AG04450 (cell line): ENCODE results near the gene SNRPN. TPM values are rescaled to one million over a fixed set of nuclear protein-coding genes. Genes with fewer than 3 reads are reported as not detected.

Experiments used
- CTCF ChIA-PET: fragments of 300-600, 350-600 bp; formaldehyde crosslinking; extraction: SDS; loops from one replicate; lab custom pipeline; 2022; ENCODE audit warnings: antibody characterized with exemption, inconsistent platforms; lab: Charles Lee
- POLR2A ChIA-PET: fragments of 350-600 bp; formaldehyde crosslinking; extraction: SDS; loops from one replicate; lab custom pipeline; 2021; ENCODE audit warnings: antibody characterized with exemption, inconsistent platforms; lab: Yijun Ruan, JAX
- DNase-seq: peaks from one replicate; pipeline ENCODE4 v3.0.0-alpha.2; 2011; ENCODE audit warnings: low read depth, low spot score
- H3K27ac ChIP-seq: one replicate; pipeline ENCODE4 v1.5.1; 2012; ENCODE audit warnings: low read depth, low read length, control low read depth
- H3K27me3 ChIP-seq: one replicate; pipeline ENCODE4 v1.6.0; 2012; ENCODE audit warnings: low read length; ENCODE audit not compliant: control insufficient read depth, insufficient read depth
- H3K4me3 ChIP-seq: 2 replicates; pipeline ENCODE4 v1.5.1; 2011; ENCODE audit warnings: mild to moderate bottlenecking, low read depth, low read length, control low read depth
- H3K9me3 ChIP-seq: 2 replicates; pipeline ENCODE4 v1.5.1; 2012; ENCODE audit warnings: low read length; ENCODE audit not compliant: control insufficient read depth, insufficient read depth
- polyA plus RNA-seq: library from polyadenylated mRNA; depleted of rRNA; stranded (reverse); fragments of >200 nt; gene quantifications from 2 replicates; pipeline ENCODE4 v1.2.3, GENCODE V29; 2011
- TF ChIP-seq, protein P1 (sequence below): IDR thresholded peaks from 2 replicates; pipeline ENCODE4 v1.5.1; 2011; ENCODE audit warnings: low read depth, low read length, control low read depth, inconsistent platforms

Gene SNRPN
- polyA plus RNA-seq, 1 experiment, result 282 TPM

DNA sequence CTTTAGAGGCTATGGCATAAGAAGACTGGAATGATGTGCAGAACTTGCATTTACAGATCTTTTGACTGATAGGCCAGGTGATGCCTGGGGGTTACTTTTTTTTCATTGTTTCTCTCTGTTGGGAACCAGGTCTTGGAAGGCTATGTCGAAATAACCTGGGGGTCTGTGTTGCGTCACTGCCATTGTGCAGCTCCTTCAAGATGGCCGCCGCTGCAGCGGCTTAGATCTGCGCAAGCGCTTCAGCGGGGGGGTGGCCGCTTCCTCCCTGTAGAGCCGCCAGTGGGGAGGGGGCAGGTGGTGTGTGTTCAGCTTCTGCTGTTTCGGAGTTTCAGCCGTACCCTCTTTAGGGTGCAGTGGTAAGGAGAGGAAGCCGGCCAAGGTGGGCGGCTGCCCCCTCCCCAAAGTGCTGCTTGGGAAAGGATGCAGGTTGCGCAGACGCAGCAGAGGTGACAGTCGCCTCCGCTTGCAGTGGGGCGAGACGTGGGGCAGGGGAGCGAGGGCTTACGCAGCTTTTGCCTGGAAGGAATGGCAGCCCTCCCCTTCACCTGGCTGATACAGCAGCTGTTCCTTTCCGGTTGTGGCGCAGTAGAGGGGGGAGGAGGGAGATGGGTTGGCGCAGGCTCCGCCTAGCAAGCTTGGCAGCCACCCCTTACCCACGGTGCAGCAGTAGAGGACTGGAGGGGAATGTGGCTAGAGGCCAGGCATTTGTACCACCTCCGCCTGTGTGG, 1.5 kb downstream of the SNRPN start:
- TF ChIP-seq, protein P1, sequence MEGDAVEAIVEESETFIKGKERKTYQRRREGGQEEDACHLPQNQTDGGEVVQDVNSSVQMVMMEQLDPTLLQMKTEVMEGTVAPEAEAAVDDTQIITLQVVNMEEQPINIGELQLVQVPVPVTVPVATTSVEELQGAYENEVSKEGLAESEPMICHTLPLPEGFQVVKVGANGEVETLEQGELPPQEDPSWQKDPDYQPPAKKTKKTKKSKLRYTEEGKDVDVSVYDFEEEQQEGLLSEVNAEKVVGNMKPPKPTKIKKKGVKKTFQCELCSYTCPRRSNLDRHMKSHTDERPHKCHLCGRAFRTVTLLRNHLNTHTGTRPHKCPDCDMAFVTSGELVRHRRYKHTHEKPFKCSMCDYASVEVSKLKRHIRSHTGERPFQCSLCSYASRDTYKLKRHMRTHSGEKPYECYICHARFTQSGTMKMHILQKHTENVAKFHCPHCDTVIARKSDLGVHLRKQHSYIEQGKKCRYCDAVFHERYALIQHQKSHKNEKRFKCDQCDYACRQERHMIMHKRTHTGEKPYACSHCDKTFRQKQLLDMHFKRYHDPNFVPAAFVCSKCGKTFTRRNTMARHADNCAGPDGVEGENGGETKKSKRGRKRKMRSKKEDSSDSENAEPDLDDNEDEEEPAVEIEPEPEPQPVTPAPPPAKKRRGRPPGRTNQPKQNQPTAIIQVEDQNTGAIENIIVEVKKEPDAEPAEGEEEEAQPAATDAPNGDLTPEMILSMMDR, result no peak
- ChIA-PET POLR2A (interaction anchor here (0.9 kb wide), 1 partner anchor 100 kb away, joined by 7 read pairs; no protein-coding TSS in a partner anchor), CTCF (interaction anchor here (0.7 to 1.1 kb wide), 2 partner anchors 98 to 193 kb away, joined by 3 to 9 read pairs; no protein-coding TSS in a partner anchor)
- Histone ChIP-seq H3K9me3 (peaks cover 21% of the 10 kb centered on the region), H3K4me3 (peak overlapping the region; percentile 94), H3K27me3 (no peaks in the 10 kb centered on the region), H3K27ac (peak overlapping the region; percentile 81)
- peak; percentile 27 for DNase-seq

DNA sequence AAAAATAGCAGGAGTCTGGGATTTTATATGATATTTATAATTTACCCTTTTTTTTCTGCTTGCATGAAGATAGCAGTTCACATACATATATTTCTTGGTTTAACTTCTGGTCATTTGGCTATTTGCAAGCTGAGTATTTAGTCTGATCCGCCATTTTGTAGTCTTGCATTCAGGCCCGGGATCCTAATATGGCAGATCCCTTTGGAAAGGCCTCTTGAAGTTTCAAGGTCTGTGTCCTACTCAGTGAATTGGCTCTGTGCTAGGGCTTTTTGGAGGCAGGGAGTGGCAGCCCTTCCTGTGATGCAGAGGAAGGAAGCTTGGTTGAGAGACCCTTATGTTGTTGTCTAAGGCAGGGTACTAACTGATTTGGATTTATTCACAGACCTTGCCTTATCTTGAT, 2.9 kb downstream of the SNRPN start:
- peaks cover 21% of the 10 kb centered on the region for H3K9me3 ChIP-seq
- H3K27me3 ChIP-seq, result no peaks in the 10 kb centered on the region
- H3K27ac ChIP-seq, result no peak overlapping the region
- DNase-seq, result no peak
- ChIA-PET POLR2A (interaction anchor here (0.6 kb wide), 1 partner anchor 93 kb away, joined by 3 read pairs; no protein-coding TSS in a partner anchor), CTCF (interaction anchor here (0.6 kb wide), 1 partner anchor 206 kb away, joined by 3 read pairs; no protein-coding TSS in a partner anchor)
- TF ChIP-seq, protein P1, result no peak
- H3K4me3 ChIP-seq, result no peak overlapping the region

DNA sequence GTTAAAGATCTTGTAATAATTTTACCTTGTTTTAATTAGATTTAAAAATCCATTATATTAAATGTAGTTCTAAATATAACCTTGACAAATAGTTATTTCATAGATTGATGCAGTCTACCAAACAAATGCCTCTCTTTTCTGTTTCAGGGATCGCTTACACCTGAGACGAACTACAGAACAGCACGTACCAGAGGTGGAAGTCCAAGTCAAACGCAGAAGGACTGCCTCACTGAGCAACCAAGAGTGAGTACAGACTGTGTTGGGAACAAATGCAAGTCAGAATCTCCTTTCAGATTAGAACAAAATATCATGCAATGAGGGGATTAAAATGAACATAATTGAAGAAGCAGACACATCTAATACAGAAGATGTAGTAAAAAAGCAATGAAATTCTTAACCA, 7.2 kb downstream of the SNRPN start:
- CTCF ChIA-PET, result no interaction called here
- DNase-seq, result no peak

DNA sequence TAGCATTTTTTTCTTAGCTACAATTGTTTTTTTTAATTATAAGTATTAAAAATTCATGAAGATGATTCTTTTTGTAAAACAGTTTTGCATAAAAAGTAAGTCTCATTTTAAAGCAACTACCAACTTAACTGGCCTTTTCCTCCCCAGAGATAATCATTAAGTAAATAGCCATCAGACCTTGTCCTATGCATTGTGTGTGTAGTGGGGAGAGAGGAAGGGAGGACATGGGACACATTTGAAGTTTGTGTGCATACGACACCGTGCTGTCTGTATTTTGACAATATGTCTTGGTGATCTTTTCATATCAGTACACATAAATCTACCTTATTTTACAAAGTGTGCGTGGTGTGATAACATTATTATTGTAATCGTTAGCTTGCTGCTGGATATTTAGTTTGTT, 8.1 kb downstream of the SNRPN start:
- H3K9me3 ChIP-seq, result no peaks in the 10 kb centered on the region; the same call in 1 of the 2 replicates
- DNase-seq, result no peak
- ChIA-PET CTCF (interaction anchor here (0.6 to 0.7 kb wide), 2 partner anchors 10 to 16 kb away, joined by 3 read pairs; no protein-coding TSS in a partner anchor), POLR2A (no interaction called here)
- H3K27ac ChIP-seq, result no peak overlapping the region
- no peaks in the 10 kb centered on the region for H3K27me3 ChIP-seq
- TF ChIP-seq, protein P1, result no peak
- H3K4me3 ChIP-seq, result no peak overlapping the region

More for the DNA sequence above, 7.2 kb downstream of the SNRPN start:
- POLR2A ChIA-PET, result no interaction called here
- TF ChIP-seq, protein P1, result no peak
- no peaks in the 10 kb centered on the region; the same call in 1 of the 2 replicates for H3K9me3 ChIP-seq
- no peak overlapping the region for H3K4me3 ChIP-seq
- no peaks in the 10 kb centered on the region for H3K27me3 ChIP-seq
- no peak overlapping the region for H3K27ac ChIP-seq
